ENCODE data around the gene NLRP3.
"Not testable (repeated sequence)": the region's sequence is repeated elsewhere in the genome, so short reads cannot be mapped to it uniquely, and the experiment has no call there.

Gene NLRP3

DNA sequence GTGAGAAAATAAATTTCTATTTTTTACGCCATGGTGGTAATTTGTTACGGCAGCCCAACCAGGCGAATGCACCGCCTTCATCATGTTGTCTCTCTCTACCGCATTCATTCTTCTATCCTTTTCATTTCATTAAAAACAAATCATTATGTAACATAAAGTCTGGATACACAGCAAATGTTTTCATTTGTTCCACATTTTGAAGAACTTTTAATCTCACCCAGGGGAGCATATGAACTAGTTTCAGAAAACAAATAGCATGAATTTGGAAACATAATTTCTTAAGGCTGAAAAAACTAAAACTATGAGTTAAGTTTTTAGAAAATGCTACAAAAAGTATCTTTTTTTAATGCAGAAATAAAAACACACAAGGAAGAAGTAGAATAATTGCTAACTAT lies 53.2 kb downstream of the NLRP3 start:
- Histone ChIP-seq H3K27me3 (ENCODE audit: control insufficient read depth, low read length) (no peaks in the 10 kb centered on the region), H3K27ac (ENCODE audit: low read depth, low read length) (no peak overlapping the region), H3F3A (ENCODE audit: control insufficient read depth, insufficient read depth) (no peaks in the 10 kb centered on the region), H3K4me3 (ENCODE audit: low read length) (no peak overlapping the region), H3K9me3 (ENCODE audit: control insufficient read depth, insufficient read depth, low read length) (no peaks in the 10 kb centered on the region), H4K20me1 (ENCODE audit: control insufficient read depth, insufficient read depth, low read depth, low read length) (no peaks in the 10 kb centered on the region), H3K9me2 (replicated peaks; ENCODE audit: control insufficient read depth, low read length) (no peaks in the 10 kb centered on the region), H3K4me2 (ENCODE audit: low read length) (no peak overlapping the region), H3K4me1 (ENCODE audit: control insufficient read depth, low read length) (0 out of 2 replicates have a peak, but pooled peaks cover 3% of the 10 kb centered on the region), H3K36me3 (ENCODE audit: control insufficient read depth, low read length) (no peaks in the 10 kb centered on the region), H3K79me2 (ENCODE audit: control insufficient read depth, low read length) (no peaks in the 10 kb centered on the region)
- TF ChIP-seq EZH2phosphoT487 (IDR thresholded peaks at IDR 0.05; ENCODE audit: borderline replicate concordance, low read length): no peak
- TF ChIP-seq, protein P1, sequence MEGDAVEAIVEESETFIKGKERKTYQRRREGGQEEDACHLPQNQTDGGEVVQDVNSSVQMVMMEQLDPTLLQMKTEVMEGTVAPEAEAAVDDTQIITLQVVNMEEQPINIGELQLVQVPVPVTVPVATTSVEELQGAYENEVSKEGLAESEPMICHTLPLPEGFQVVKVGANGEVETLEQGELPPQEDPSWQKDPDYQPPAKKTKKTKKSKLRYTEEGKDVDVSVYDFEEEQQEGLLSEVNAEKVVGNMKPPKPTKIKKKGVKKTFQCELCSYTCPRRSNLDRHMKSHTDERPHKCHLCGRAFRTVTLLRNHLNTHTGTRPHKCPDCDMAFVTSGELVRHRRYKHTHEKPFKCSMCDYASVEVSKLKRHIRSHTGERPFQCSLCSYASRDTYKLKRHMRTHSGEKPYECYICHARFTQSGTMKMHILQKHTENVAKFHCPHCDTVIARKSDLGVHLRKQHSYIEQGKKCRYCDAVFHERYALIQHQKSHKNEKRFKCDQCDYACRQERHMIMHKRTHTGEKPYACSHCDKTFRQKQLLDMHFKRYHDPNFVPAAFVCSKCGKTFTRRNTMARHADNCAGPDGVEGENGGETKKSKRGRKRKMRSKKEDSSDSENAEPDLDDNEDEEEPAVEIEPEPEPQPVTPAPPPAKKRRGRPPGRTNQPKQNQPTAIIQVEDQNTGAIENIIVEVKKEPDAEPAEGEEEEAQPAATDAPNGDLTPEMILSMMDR (IDR thresholded peaks at IDR 0.05; ENCODE audit: low read depth, low read length, poor library complexity, severe bottlenecking): no peak

DNA sequence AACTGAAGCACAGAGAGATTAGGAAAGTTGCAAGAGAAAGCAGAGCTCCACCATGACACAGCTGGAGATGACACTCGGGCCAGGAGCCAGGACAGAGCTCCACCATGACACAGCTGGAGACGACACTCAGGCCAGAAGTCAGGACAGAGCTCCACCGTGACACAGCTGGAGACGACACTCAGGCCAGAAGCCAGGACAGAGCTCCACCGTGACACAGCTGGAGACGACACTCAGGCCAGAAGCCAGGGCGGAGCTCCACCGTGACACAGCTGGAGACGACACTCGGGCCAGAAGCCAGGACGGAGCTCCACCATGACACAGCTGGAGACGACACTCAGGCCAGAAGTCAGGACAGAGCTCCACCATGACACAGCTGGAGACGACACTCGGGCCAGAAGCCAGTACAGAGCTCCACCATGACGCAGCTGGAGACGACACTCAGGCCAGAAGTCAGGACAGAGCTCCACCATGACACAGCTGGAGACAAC lies 55.0 kb downstream of the NLRP3 start:
- not testable (repeated sequence) for H3K9me3 ChIP-seq (ENCODE audit: control insufficient read depth, insufficient read depth, low read length); H3K27me3 ChIP-seq (ENCODE audit: control insufficient read depth, low read length); H3F3A ChIP-seq (ENCODE audit: control insufficient read depth, insufficient read depth); H3K4me3 ChIP-seq (ENCODE audit: low read length); H3K4me2 ChIP-seq (ENCODE audit: low read length); H3K9me2 ChIP-seq (replicated peaks; ENCODE audit: control insufficient read depth, low read length); H3K27ac ChIP-seq (ENCODE audit: low read depth, low read length); H4K20me1 ChIP-seq (ENCODE audit: control insufficient read depth, insufficient read depth, low read depth, low read length); H3K79me2 ChIP-seq (ENCODE audit: control insufficient read depth, low read length); H3K36me3 ChIP-seq (ENCODE audit: control insufficient read depth, low read length); H3K4me1 ChIP-seq (ENCODE audit: control insufficient read depth, low read length)

DNA sequence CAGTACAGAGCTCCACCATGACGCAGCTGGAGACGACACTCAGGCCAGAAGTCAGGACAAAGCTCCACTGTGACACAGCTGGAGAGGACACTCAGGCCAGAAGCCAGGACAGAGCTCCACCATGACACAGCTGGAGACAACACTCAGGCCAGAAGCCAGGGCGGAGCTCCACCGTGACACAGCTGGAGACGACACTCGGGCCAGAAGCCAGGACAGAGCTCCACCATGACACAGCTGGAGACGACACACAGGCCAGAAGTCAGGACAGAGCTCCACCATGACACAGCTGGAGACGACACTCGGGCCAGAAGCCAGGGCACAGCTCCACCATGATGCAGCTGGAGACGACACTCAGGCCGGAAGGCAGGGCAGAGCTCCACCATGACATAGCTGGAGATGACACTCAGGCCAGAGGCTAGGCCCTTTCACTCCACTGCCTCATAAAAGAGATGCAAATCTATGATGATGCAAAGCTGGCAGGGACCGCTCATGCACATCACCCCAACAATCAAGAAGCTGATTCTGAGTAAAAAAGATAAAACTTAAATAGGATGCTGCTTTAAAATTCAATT lies 55.6 kb downstream of the NLRP3 start:
- no peaks in the 10 kb centered on the region for H3K9me3 ChIP-seq (ENCODE audit: control insufficient read depth, insufficient read depth, low read length)
- peaks cover 11% of the 10 kb centered on the region for H3K4me1 ChIP-seq (ENCODE audit: control insufficient read depth, low read length)
- H3K79me2 ChIP-seq (ENCODE audit: control insufficient read depth, low read length): no peaks in the 10 kb centered on the region
- H3K27me3 ChIP-seq (ENCODE audit: control insufficient read depth, low read length): no peaks in the 10 kb centered on the region
- no peaks in the 10 kb centered on the region for H4K20me1 ChIP-seq (ENCODE audit: control insufficient read depth, insufficient read depth, low read depth, low read length)
- H3K27ac ChIP-seq (ENCODE audit: low read depth, low read length): no peak overlapping the region
- H3K9me2 ChIP-seq (replicated peaks; ENCODE audit: control insufficient read depth, low read length): no peaks in the 10 kb centered on the region
- no peak overlapping the region for H3K4me3 ChIP-seq (ENCODE audit: low read length)
- TF ChIP-seq, protein P1 (IDR thresholded peaks at IDR 0.05; ENCODE audit: low read depth, low read length, poor library complexity, severe bottlenecking): no peak
- no peak for TF ChIP-seq EZH2phosphoT487 (IDR thresholded peaks at IDR 0.05; ENCODE audit: borderline replicate concordance, low read length)
- H3K36me3 ChIP-seq (ENCODE audit: control insufficient read depth, low read length): no peaks in the 10 kb centered on the region
- no peak overlapping the region for H3K4me2 ChIP-seq (ENCODE audit: low read length)
- H3F3A ChIP-seq (ENCODE audit: control insufficient read depth, insufficient read depth): no peaks in the 10 kb centered on the region

GRCh38 chr1:247472035-247472434 lies 56.1 kb downstream of the NLRP3 start:
- Histone ChIP-seq H3K9me3 (ENCODE audit: control insufficient read depth, insufficient read depth, low read length) (no peaks in the 10 kb centered on the region), H3F3A (ENCODE audit: control insufficient read depth, insufficient read depth) (no peaks in the 10 kb centered on the region), H3K4me3 (ENCODE audit: low read length) (no peak overlapping the region), H3K4me1 (ENCODE audit: control insufficient read depth, low read length) (peaks cover 16% of the 10 kb centered on the region), H3K9me2 (replicated peaks; ENCODE audit: control insufficient read depth, low read length) (no peaks in the 10 kb centered on the region), H4K20me1 (ENCODE audit: control insufficient read depth, insufficient read depth, low read depth, low read length) (no peaks in the 10 kb centered on the region), H3K79me2 (ENCODE audit: control insufficient read depth, low read length) (no peaks in the 10 kb centered on the region), H3K27ac (ENCODE audit: low read depth, low read length) (no peak overlapping the region), H3K4me2 (ENCODE audit: low read length) (no peak overlapping the region), H3K27me3 (ENCODE audit: control insufficient read depth, low read length) (no peaks in the 10 kb centered on the region), H3K36me3 (ENCODE audit: control insufficient read depth, low read length) (no peaks in the 10 kb centered on the region)
- TF ChIP-seq, protein P1 (IDR thresholded peaks at IDR 0.05; ENCODE audit: low read depth, low read length, poor library complexity, severe bottlenecking): no peak
- TF ChIP-seq EZH2phosphoT487 (IDR thresholded peaks at IDR 0.05; ENCODE audit: borderline replicate concordance, low read length): no peak
